Natural killer cell (primary cell): ENCODE results near the gene SLC38A2. TPM values are rescaled to one million over a fixed set of nuclear protein-coding genes. Genes with fewer than 3 reads are reported as not detected.

Source experiments
- ATAC-seq, 3 donors: fragments of 150-1000 bp in 2 of 3; fragments of 200-7000 bp in 1 of 3; cut with Tn5 transposase; 1 replicate in 1 of 3; 2 replicates in 2 of 3; pipeline ENCODE4 v1.10.0; 2021; ENCODE audit warnings: mild to moderate bottlenecking in 2 of 3, moderate library complexity in 2 of 3
- DNase-seq, 2 donors: peaks; one replicate each; pipeline versions ENCODE4 v3.0.0 to v3.0.0-alpha.2; 2013 to 2021; ENCODE audit warnings: mixed read lengths in 1 of 2
- H3K27ac ChIP-seq: one replicate; pipeline ENCODE4 v1.5.1; 2013; ENCODE audit warnings: mild to moderate bottlenecking, low read length
- H3K27me3 ChIP-seq: one replicate; pipeline ENCODE4 v1.6.1; 2013; ENCODE audit warnings: low read length; ENCODE audit not compliant: control insufficient read depth, insufficient read depth
- H3K36me3 ChIP-seq: one replicate; pipeline ENCODE4 v1.6.1; 2013; ENCODE audit warnings: low read length; ENCODE audit not compliant: control insufficient read depth, insufficient read depth
- H3K4me1 ChIP-seq: one replicate; pipeline ENCODE4 v1.6.1; 2013; ENCODE audit warnings: low read length; ENCODE audit not compliant: control insufficient read depth, insufficient read depth
- H3K4me3 ChIP-seq: one replicate; pipeline ENCODE4 v1.5.1; 2013; ENCODE audit warnings: low read length
- H3K9me3 ChIP-seq: one replicate; pipeline ENCODE4 v1.6.1; 2013; ENCODE audit warnings: low read length; ENCODE audit not compliant: control insufficient read depth, insufficient read depth
- H3K27ac Mint-ChIP-seq, 2 donors: one replicate each; pipeline ENCODE4 v1.8.0; 2022; ENCODE audit warnings: mild to moderate bottlenecking in 2 of 2, mixed read lengths in 2 of 2, moderate library complexity in 1 of 2
- H3K27me3 Mint-ChIP-seq, 2 donors: one replicate each; pipeline ENCODE4 v1.8.0; 2022; ENCODE audit warnings: low read depth in 2 of 2, mixed read lengths in 2 of 2
- H3K36me3 Mint-ChIP-seq: one replicate; pipeline ENCODE4 v1.8.0; 2022; ENCODE audit warnings: mixed read lengths
- H3K4me1 Mint-ChIP-seq, 2 donors: one replicate each; pipeline ENCODE4 v1.8.0; 2022; ENCODE audit warnings: mixed read lengths in 2 of 2
- H3K4me3 Mint-ChIP-seq: one replicate; pipeline ENCODE4 v1.8.0; 2022; ENCODE audit warnings: mild to moderate bottlenecking, moderate library complexity, mixed read lengths
- H3K9me3 Mint-ChIP-seq, 2 donors: one replicate each; pipeline ENCODE4 v1.8.0; 2022; ENCODE audit warnings: mixed read lengths in 2 of 2
- CTCF ChIP-seq: fragments of 200-600 bp; IDR thresholded peaks from one replicate; pipeline ENCODE4 v1.8.0; 2022; ENCODE audit warnings: antibody characterized with exemption
- whole genome bisulfite sequencing: methylation state at CpG from one replicate; pipeline ENCODE4 v1.1.7; 2013; ENCODE audit warnings: missing lambda C conversion rate; ENCODE audit not compliant: insufficient coverage; 5-methylcytosine and 5-hydroxymethylcytosine counted together
- intact Hi-C: fragments of 100-400 bp; cut with micrococcal nuclease; formaldehyde crosslinking; loops from one replicate; pipeline ENCODE4 v1.14.2; 2022
- total RNA-seq, 4 donors: library from RNA; stranded (reverse); fragments of 120-200 nt in 1 of 4; gene quantifications; one replicate each; pipeline versions ENCODE4 v1.2.3 to v1.2.4, GENCODE V29; 2013 to 2022

The SLC38A2 gene
- total RNA-seq, 3 donors from 2014 or later (not counting 1 experiment from before 2014, with no cell fraction given) = 131 to 241 (median 167) TPM

- no peak overlapping the region for H3K4me3 Mint-ChIP-seq
- Histone ChIP-seq H3K9me3 (no peaks in the 10 kb centered on the region), H3K36me3 (peaks cover 6% of the 10 kb centered on the region), H3K27ac (no peak overlapping the region), H3K4me3 (no peak overlapping the region), H3K4me1 (no peaks in the 10 kb centered on the region), H3K27me3 (no peaks in the 10 kb centered on the region)
- H3K27me3 Mint-ChIP-seq = no peaks in the 10 kb centered on the region
- WGBS = 94% methylated on average over 4 of the region's 4 CpGs
- TF ChIP-seq CTCF = no peak
- no peak overlapping the region for H3K27ac Mint-ChIP-seq
- intact Hi-C loops = no loop called here
- no peaks in the 10 kb centered on the region for H3K9me3 Mint-ChIP-seq
- peaks cover 13% of the 10 kb centered on the region for H3K36me3 Mint-ChIP-seq
- H3K4me1 Mint-ChIP-seq = peaks cover 15% of the 10 kb centered on the region in 2 donors
- no peak for DNase-seq
- no peak for ATAC-seq
These were observed 22.8 kb upstream of the SLC38A2 start for GRCh38 chr12:46395388-46395787.

- intact Hi-C loops = no loop called here
- no peak for ATAC-seq
- Mint-ChIP-seq H3K36me3 (peaks cover 14% of the 10 kb centered on the region), H3K9me3 (no peaks in the 10 kb centered on the region), H3K27me3 (no peaks in the 10 kb centered on the region), H3K4me1 (peaks cover 19 to 21% of the 10 kb centered on the region in 2 donors), H3K27ac (no peak overlapping the region), H3K4me3 (no peak overlapping the region)
- Histone ChIP-seq H3K27ac (no peak overlapping the region), H3K4me3 (no peak overlapping the region), H3K4me1 (peaks cover 12% of the 10 kb centered on the region), H3K27me3 (no peaks in the 10 kb centered on the region), H3K36me3 (peaks cover 6% of the 10 kb centered on the region), H3K9me3 (no peaks in the 10 kb centered on the region)
- TF ChIP-seq CTCF = no peak
- DNase-seq = no peak
- 89% methylated on average over 1 of the region's 1 CpG for WGBS
These were observed 19.1 kb upstream of the SLC38A2 start for GRCh38 chr12:46391630-46392029.

DNA sequence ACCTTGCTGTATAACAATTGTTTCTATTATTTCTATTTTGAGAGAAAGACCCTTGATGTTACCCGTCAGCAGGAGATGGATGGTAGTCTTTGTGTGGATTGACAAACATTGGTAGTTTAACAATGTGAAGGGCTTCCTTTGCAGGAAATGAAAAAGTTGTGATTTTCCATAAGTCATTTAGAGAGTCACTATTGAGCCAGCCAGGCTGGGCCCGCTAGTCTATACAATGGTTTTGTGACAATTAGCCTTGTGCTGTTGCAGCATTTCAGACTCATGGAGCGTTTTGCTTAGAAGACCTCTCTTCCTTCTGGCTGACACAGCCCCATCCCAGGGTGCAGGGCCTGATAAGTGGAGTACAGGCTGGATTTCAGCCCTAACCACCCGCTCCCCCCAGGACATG, 18.3 kb upstream of the SLC38A2 start:
- no peaks in the 10 kb centered on the region for H3K27me3 ChIP-seq
- Mint-ChIP-seq H3K27me3 (no peaks in the 10 kb centered on the region), H3K4me1 (peaks cover 19 to 21% of the 10 kb centered on the region in 2 donors), H3K9me3 (no peaks in the 10 kb centered on the region), H3K27ac (no peak overlapping the region), H3K4me3 (no peak overlapping the region), H3K36me3 (peaks cover 14% of the 10 kb centered on the region)
- H3K4me1 ChIP-seq = peaks cover 12% of the 10 kb centered on the region
- WGBS = 89% methylated on average over 4 of the region's 4 CpGs
- H3K9me3 ChIP-seq = no peaks in the 10 kb centered on the region
- TF ChIP-seq CTCF = no peak
- intact Hi-C loops = no loop called here
- H3K4me3 ChIP-seq = no peak overlapping the region
- peaks cover 6% of the 10 kb centered on the region for H3K36me3 ChIP-seq
- no peak overlapping the region for H3K27ac ChIP-seq
- ATAC-seq (no peak), DNase-seq (no peak)

- H3K27ac Mint-ChIP-seq = no peak overlapping the region
- Histone ChIP-seq H3K4me1 (peaks cover 15% of the 10 kb centered on the region), H3K27me3 (no peaks in the 10 kb centered on the region), H3K4me3 (no peak overlapping the region), H3K27ac (no peak overlapping the region), H3K9me3 (no peaks in the 10 kb centered on the region), H3K36me3 (peaks cover 6% of the 10 kb centered on the region)
- no peaks in the 10 kb centered on the region for H3K27me3 Mint-ChIP-seq
- H3K4me3 Mint-ChIP-seq = no peak overlapping the region
- DNase-seq (no peak), ATAC-seq (no peak)
- H3K4me1 Mint-ChIP-seq = peaks cover 20 to 21% of the 10 kb centered on the region in 2 donors
- H3K36me3 Mint-ChIP-seq = peaks cover 14% of the 10 kb centered on the region
- H3K9me3 Mint-ChIP-seq = no peaks in the 10 kb centered on the region
- 80% methylated on average over 1 of the region's 1 CpG for WGBS
- TF ChIP-seq CTCF = no peak
- intact Hi-C loops = no loop called here
These were observed 17.7 kb upstream of the SLC38A2 start for GRCh38 chr12:46390304-46390703.
